Naive thymus-derived CD8-positive, alpha-beta T cell (primary cell): ENCODE data around the gene LRRC14B. TPM values are rescaled to one million over a fixed set of nuclear protein-coding genes. Genes with fewer than 3 reads are reported as not detected.
"Not testable (repeated sequence)": the region's sequence is repeated elsewhere in the genome, so short reads cannot be mapped to it uniquely, and the experiment has no call there.

Source experiments
- ATAC-seq, 2 donors: fragments of 150-1000 bp; cut with Tn5 transposase in 1 of 2; sonication (Bioruptor Pico), chemical (Tn5 transposase) in 1 of 2; 1 replicate in 1 of 2; 2 replicates in 1 of 2; pipeline ENCODE4 v1.10.0; 2021; ENCODE audit warnings: mild to moderate bottlenecking in 2 of 2, moderate library complexity in 2 of 2
- POLR2A ChIA-PET: fragments of 350-600 bp; sonication (Branson Sonifier 250); formaldehyde crosslinking; loops from one replicate; lab custom pipeline; 2021; ENCODE audit warnings: antibody characterized with exemption; lab: Charles Lee
- DNase-seq, 10 donors: peaks; one replicate each; pipeline versions ENCODE4 v3.0.0 to v3.0.0-alpha.2; 2020 to 2022
- H3K27ac Mint-ChIP-seq, 10 donors: one replicate each; pipeline ENCODE4 v1.8.0; 2020 to 2022; ENCODE audit warnings: mild to moderate bottlenecking in 10 of 10, mixed read lengths in 10 of 10, moderate library complexity in 4 of 10, inconsistent platforms in 1 of 10
- H3K27me3 Mint-ChIP-seq, 5 donors: one replicate each; pipeline ENCODE4 v1.8.0; 2021 to 2022; ENCODE audit warnings: mixed read lengths in 5 of 5
- H3K36me3 Mint-ChIP-seq, 3 donors: one replicate each; pipeline ENCODE4 v1.8.0; 2020 to 2022; ENCODE audit warnings: mixed read lengths in 3 of 3, mild to moderate bottlenecking in 2 of 3, inconsistent platforms in 1 of 3
- H3K4me1 Mint-ChIP-seq, 4 donors: one replicate each; pipeline ENCODE4 v1.8.0; 2021 to 2022; ENCODE audit warnings: mixed read lengths in 4 of 4
- H3K4me3 Mint-ChIP-seq, 10 donors: one replicate each; pipeline ENCODE4 v1.8.0; 2020 to 2022; ENCODE audit warnings: mild to moderate bottlenecking in 10 of 10, mixed read lengths in 10 of 10, moderate library complexity in 6 of 10, inconsistent platforms in 1 of 10
- H3K9me3 Mint-ChIP-seq, 9 donors: one replicate each; pipeline ENCODE4 v1.8.0; 2020 to 2022; ENCODE audit warnings: mixed read lengths in 9 of 9, mild to moderate bottlenecking in 3 of 9, inconsistent platforms in 1 of 9, moderate library complexity in 1 of 9
- polyA plus RNA-seq, 3 donors: library from polyadenylated mRNA; unstranded; fragments of 300-500 nt; fragmentation: Illumina TruSeq; gene quantifications; one replicate each; pipeline ENCODE4 v1.2.3, GENCODE V29; 2021
- total RNA-seq, 8 experiments: library from RNA in 2 of 8; stranded (reverse) in 2 of 8; gene quantifications; one replicate each; pipeline ENCODE4 v1.2.3 and lab custom pipeline; 2021 to 2026

The LRRC14B gene
- total and polyA plus RNA-seq, 5 experiments from 2014 or later: 0.13 to 0.31 TPM; not detected in 3

DNA sequence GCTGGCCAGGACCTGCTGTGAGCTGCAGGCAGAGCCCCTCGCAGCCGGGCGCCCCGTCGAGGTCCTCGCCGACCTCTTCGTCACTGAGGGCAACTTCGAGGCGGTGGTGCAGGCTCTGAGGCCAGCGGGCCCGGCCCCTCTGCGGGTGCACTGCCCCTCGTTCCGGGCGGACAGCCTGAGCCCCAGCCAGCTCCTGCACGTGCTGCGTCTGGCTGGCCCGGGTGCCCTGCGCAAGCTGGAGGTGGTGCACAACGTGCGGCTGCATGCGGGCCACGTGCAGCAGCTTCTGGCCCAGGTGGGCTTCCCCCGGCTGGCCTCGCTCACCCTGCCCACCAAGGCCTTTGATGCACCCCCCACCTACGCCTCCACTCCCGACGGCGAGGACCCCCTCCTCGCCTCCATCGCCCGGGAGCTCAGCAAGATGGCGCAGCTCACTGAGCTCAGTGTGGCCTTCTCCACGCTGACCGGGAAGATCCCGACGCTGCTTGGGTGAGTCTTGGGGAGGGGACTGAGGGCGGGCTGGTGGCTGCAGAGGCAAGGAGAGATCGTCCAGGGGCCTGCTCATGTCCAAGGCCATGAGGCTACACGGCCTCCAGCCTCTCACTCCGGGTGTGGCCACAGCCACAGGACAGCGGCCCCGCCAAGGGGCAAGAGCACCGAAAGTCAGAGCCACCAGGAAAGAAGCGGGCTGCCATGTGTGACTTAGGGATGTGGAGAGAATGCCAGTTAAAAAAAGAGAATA is 825 bp downstream of the LRRC14B start:
- ATAC-seq (no peak), DNase-seq (no peak)
- Mint-ChIP-seq H3K9me3 (no peaks in the 10 kb centered on the region), H3K4me3 (peak overlapping the region in 5 of 10 donors; percentile 18 to 71 (median 34)), H3K36me3 (no peaks in the 10 kb centered on the region), H3K4me1 (peaks cover 6 to 16% (median 10%) of the 10 kb centered on the region in 4 donors), H3K27me3 (peaks cover 0 to 6% (median 4%) of the 10 kb centered on the region in 5 donors), H3K27ac (peak overlapping the region in 2 of 10 donors; percentile 29 to 33)
- POLR2A ChIA-PET: interaction anchor here (1.2 kb wide), 1 partner anchor 26 kb away, joined by 4 read pairs; the partner anchor contains the start of genes CCDC127 and SDHA

DNA sequence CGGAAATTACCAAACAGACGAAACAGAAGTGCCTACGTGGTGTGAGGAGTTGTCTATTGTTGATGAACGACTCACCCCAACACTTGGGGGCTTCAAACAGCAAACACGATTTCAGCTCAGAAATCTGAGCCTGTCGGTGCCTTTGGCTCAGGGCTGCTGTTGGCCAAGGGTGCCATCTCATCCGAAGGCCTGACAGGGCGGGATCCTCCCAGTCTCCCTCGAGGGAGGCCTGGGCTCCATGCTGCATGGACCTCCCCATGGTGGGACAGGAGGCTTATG is 1.3 kb downstream of the LRRC14B start:
- DNase-seq: no peak
- H3K36me3 Mint-ChIP-seq: no peaks in the 10 kb centered on the region

DNA sequence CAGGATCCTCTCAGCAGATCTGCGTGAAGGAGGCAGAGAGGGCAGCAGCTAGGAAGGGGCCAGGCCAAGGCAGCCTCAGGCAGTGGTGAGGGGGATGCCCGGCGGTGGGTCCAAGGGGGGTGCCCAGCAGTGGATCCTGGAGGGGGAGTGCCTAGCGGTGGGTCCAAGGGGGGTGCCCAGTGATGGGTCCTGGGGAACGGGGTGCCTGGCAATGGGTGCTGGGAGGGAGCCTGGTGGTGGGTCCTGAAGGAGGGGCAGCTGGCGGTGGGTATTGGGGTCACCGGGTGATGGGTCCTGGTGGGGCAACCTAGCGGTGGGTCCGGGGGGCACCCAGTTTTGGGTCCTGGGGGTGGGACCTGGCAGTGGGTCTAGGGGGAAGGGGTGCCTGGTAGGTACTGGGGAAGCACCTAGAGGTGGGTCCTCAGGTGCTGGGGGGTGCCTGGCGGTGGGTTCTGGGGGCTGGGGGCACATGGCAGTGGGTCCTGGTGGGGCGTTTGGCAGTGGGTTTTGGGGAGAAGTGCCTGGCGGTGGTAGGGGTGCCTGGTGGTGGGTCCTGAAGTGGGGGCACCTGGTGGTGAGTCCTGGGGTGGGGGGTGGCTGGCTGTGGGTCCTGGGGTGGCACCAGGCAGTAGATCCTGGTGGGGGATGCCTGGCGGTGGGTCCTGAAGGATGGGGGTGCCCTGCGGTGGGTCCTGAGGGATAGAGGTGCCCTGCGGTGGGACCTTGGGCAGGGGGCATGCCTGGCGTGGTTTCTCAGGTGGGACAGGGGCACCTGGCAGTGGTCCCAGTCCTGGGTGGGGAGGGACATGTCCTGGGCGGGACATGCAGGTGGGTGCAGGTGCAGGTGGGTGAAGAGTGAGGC is 1.9 kb downstream of the LRRC14B start:
- ATAC-seq: no peak
- Mint-ChIP-seq H3K4me1 (peaks cover 6 to 13% (median 9%) of the 10 kb centered on the region in 4 donors), H3K27me3 (peaks cover 0 to 6% (median 4%) of the 10 kb centered on the region in 5 donors), H3K4me3 (peak overlapping the region in 2 of 10 donors; percentile 15 to 56), H3K9me3 (no peaks in the 10 kb centered on the region), H3K27ac (no peak overlapping the region), H3K36me3 (no peaks in the 10 kb centered on the region)
- DNase-seq: no peak
- POLR2A ChIA-PET: interaction anchor here (1.2 kb wide), 1 partner anchor 25 kb away, joined by 4 read pairs; the partner anchor contains the start of genes CCDC127 and SDHA

More for the DNA sequence above, 1.3 kb downstream of the LRRC14B start:
- peaks cover 0 to 6% (median 4%) of the 10 kb centered on the region in 5 donors for H3K27me3 Mint-ChIP-seq
- H3K4me3 Mint-ChIP-seq: peak overlapping the region in 3 of 10 donors; percentile 18 to 38 (median 34)
- H3K27ac Mint-ChIP-seq: peak overlapping the region in 1 of 10 donors; percentile 33
- peaks cover 6 to 15% (median 10%) of the 10 kb centered on the region in 4 donors for H3K4me1 Mint-ChIP-seq
- ATAC-seq: no peak
- no peaks in the 10 kb centered on the region for H3K9me3 Mint-ChIP-seq
- POLR2A ChIA-PET: interaction anchor here (1.2 kb wide), 1 partner anchor 25 kb away, joined by 4 read pairs; the partner anchor contains the start of genes CCDC127 and SDHA

DNA sequence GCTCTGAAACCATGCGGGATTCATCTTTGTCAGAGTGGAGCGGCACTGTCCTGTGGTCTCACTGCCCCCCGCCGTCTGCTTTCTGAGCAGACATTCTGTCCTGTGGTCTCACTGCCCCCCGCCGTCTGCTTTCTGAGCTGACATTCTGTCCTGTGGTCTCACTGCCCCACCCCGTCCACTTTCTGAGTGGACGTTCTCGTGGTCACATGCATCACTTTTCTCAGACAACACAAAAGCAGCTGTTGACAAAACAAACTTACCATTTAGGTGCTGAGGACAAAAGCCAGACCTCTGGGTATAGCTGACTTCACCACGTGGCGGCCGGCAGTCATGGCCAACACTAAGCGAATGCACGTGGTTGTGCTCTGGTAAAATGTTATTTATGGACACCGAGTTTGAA is 2.8 kb downstream of the LRRC14B start:
- POLR2A ChIA-PET: no interaction called here
- DNase-seq (no peak), ATAC-seq (no peak)
- Mint-ChIP-seq H3K4me1 (peaks cover 0 to 7% (median 3%) of the 10 kb centered on the region in 4 donors), H3K27ac (no peak overlapping the region), H3K27me3 (peaks cover 0 to 6% (median 4%) of the 10 kb centered on the region in 5 donors), H3K4me3 (no peak overlapping the region), H3K36me3 (no peaks in the 10 kb centered on the region), H3K9me3 (no peaks in the 10 kb centered on the region)

DNA sequence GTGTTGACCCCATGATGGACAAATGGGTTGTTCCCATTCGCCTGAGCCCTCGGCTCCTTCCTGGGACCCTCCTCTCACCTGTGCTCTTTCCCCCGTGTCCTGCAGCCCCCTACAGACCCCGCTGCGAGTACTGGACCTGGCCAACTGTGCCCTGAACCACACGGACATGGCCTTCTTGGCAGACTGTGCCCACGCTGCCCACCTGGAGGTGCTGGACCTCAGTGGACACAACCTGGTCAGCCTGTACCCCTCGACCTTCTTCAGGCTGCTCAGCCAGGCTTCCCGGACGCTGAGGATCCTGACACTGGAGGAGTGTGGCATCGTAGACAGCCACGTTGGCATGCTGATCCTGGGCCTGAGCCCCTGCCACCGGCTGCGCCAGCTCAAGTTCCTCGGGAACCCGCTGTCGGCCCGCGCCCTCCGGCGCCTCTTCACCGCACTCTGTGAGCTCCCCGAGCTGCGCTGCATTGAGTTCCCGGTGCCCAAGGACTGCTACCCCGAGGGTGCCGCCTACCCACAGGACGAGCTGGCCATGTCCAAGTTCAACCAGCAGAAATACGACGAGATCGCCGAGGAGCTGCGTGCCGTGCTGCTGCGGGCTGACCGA is 3.4 kb downstream of the LRRC14B start:
- Mint-ChIP-seq H3K4me3 (peak overlapping the region in 1 of 10 donors; percentile 70), H3K36me3 (no peaks in the 10 kb centered on the region), H3K27ac (no peak overlapping the region), H3K27me3 (peaks cover 0 to 6% (median 4%) of the 10 kb centered on the region in 5 donors), H3K4me1 (peaks cover 0 to 7% (median 3%) of the 10 kb centered on the region in 4 donors), H3K9me3 (no peaks in the 10 kb centered on the region)
- POLR2A ChIA-PET: no interaction called here
- ATAC-seq (no peak), DNase-seq (no peak)

DNA sequence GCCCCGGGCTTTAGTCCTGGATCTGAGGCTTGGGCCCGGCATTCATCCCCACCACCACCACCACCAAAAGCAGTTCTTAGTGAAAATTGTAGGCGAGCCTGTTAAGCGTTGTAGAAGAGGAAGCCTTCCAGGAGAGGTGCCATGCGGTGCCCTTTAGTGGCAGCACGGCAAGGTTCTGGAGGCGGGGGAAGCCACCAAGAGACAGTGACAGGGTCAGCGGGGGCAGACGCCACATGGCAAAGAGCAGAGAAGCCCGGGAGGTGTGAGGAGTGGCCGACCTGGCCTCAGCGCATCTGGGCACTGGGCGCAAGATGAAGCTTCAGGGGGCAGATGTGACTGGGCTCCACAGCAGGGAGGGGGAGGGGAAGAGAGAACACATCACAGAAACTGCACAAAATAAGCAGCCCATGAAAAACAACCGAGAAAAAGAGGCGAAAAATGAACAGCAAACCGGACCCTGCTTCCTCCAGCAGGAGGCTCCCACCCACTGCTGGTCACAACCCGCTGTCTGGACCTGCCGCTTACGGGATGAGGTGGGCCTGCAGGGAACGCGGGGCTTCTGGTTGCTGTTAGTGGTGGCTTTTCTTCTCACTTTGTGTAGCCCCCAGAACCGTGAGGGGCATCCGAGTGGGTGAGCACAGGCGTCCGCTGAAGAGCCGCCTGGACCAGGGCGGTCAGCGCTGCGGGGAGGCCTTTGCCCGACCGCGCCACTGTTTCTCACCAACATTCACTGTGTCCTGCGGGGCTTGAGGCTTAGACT is 4.3 kb downstream of the LRRC14B start:
- Mint-ChIP-seq H3K4me3 (no peak overlapping the region), H3K27me3 (peaks cover 0 to 2% (median 0%) of the 10 kb centered on the region in 5 donors), H3K27ac (peak overlapping the region in 1 of 10 donors; percentile 27), H3K4me1 (peaks cover 0 to 5% (median 3%) of the 10 kb centered on the region in 4 donors), H3K9me3 (no peaks in the 10 kb centered on the region), H3K36me3 (no peaks in the 10 kb centered on the region)
- no peak for DNase-seq
- ATAC-seq: no peak
- POLR2A ChIA-PET: no interaction called here

DNA sequence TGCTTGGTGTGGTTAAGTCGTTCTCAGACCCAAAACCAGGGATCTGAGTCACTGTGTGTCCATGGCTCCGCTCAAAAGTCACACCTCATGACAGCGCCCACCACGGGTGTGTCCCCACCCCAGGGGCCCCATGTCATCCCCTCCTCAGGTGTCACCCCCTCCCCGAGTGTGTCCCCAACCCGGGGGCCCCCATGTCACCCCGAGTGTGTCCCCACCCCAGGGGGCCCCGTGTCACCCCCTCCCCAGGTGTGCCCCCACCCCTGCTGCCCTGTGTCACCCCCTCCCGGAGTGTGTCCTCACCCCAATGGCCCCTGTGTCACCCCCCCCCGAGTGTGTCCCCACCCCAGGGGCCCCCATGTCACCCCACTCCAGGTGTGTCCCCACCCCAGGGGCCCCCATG is 5.1 kb downstream of the LRRC14B start:
- H3K27ac Mint-ChIP-seq: no peak overlapping the region
- peaks cover 0 to 2% (median 0%) of the 10 kb centered on the region in 5 donors for H3K27me3 Mint-ChIP-seq
- peaks cover 4 to 8% (median 5%) of the 10 kb centered on the region in 4 donors for H3K4me1 Mint-ChIP-seq
- POLR2A ChIA-PET: no interaction called here
- H3K36me3 Mint-ChIP-seq: no peaks in the 10 kb centered on the region
- DNase-seq (no peak), ATAC-seq (no peak)
- H3K4me3 Mint-ChIP-seq: no peak overlapping the region
- no peaks in the 10 kb centered on the region for H3K9me3 Mint-ChIP-seq

DNA sequence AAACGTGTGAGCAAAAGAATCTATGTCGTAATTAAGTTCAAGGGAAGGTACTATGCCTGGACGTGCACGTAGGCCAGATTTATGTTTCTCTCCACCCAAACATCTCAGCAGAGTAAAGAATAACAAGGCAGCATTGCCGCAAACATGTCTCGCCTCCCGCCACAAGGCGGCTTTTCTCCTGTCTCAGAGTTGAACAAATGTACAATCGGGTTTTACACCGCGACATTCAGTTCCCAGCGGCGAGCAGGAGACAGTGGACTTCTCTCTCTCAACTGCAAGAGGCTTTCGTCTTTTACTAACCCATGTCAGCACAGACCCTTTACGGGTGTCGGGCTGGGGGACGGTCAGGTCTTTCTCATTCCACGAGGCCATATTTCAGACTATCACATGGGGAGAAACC is 5.7 kb downstream of the LRRC14B start:
- H3K36me3 Mint-ChIP-seq, DNase-seq, H3K27me3 Mint-ChIP-seq, H3K4me3 Mint-ChIP-seq, POLR2A ChIA-PET, ATAC-seq, H3K9me3 Mint-ChIP-seq: not testable (repeated sequence)
- Mint-ChIP-seq H3K27ac (peak overlapping the region in 1 of 10 donors; percentile 47), H3K4me1 (peaks cover 4 to 11% (median 7%) of the 10 kb centered on the region in 4 donors)

DNA sequence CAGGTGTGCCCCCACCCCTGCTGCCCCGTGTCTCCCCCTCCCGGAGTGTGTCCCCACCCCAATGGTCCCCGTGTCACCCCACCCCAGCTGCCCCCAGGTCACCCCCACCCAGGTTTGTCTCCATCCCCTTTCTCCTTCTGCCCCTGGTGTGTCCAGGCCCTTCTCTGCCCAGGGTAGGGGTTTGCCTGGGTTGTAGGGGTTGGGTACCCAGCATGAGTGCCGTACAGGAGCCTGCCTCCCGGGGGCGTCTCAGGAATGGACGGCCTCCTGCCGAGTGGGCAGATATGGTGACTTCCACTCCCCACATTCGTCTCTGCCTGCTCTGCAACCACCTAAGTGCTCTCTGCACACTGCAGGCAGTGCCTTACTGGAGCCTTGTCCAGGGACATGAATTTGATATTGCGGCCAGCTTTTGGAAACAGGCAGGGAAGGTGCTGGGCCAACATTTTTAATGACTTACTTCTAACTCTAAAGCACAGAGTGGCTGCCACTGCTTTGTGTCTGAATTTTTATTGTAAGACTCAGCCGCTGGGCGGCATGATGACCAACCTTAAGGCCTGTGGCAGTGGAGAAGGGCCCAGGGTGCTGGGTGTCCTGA is 6.7 kb downstream of the LRRC14B start:
- POLR2A ChIA-PET: no interaction called here
- H3K27me3 Mint-ChIP-seq: no peaks in the 10 kb centered on the region
- H3K27ac Mint-ChIP-seq: no peak overlapping the region
- peaks cover 0 to 8% (median 0%) of the 10 kb centered on the region in 3 donors for H3K36me3 Mint-ChIP-seq
- H3K4me1 Mint-ChIP-seq: peaks cover 2 to 11% (median 7%) of the 10 kb centered on the region in 4 donors
- no peak for DNase-seq
- H3K9me3 Mint-ChIP-seq: no peaks in the 10 kb centered on the region
- ATAC-seq: no peak
- H3K4me3 Mint-ChIP-seq: no peak overlapping the region

DNA sequence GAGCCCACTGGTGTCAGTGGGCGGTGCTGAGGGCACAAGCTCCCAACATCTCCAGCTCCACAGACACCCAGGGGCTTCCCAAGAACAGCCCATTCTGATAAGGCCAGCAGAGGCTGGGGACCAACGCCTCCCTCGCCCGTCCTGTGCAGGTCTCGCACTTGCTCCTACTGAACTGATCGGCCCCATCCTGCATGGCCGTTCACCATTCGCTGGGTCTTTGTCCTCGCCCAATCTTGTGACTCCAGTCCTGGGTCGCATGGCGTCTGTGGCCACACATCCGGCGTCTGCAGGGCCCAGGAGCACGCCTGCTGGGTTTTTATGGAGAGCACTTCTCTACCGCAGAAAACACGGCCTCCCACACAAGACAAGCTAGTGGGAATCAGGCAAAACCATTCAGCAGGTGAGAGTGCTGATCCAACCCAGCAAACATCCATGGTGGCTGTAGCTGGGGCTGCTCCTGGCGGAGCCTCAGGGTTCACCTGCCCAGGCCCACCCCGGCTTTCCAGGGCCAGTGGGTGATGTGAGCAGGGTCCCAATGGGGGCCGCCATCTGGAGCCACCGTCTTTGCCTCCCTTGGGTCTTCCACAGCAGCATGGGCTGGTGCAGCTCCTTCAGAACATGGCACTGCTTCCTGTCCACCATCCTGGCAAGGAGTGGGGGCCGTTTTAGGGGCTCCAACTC is 7.4 kb downstream of the LRRC14B start:
- no peaks in the 10 kb centered on the region for H3K27me3 Mint-ChIP-seq
- ATAC-seq: no peak
- H3K9me3 Mint-ChIP-seq: no peaks in the 10 kb centered on the region
- H3K36me3 Mint-ChIP-seq: peaks cover 0 to 11% (median 0%) of the 10 kb centered on the region in 3 donors
- DNase-seq: no peak
- H3K27ac Mint-ChIP-seq: peak overlapping the region in 1 of 10 donors; percentile 52
- H3K4me1 Mint-ChIP-seq: peaks cover 3 to 11% (median 7%) of the 10 kb centered on the region in 4 donors
- POLR2A ChIA-PET: interaction anchor here (0.8 kb wide), 1 partner anchor 10 kb away, joined by 3 read pairs; no protein-coding TSS in a partner anchor
- H3K4me3 Mint-ChIP-seq: no peak overlapping the region
